Transverse colon (tissue), 4 donors: ENCODE results near the gene ROCK2. TPM values are rescaled to one million over a fixed set of nuclear protein-coding genes. Genes with fewer than 3 reads are reported as not detected.

Experiments used
- DNase-seq: peaks from one replicate; pipeline ENCODE4 v3.0.0-alpha.2; 2019
- H3K27ac ChIP-seq, 4 donors: fragments of 200-600 bp; sonication (generic); 2 replicates each; pipeline ENCODE4 v1.5.1; 2016 to 2018; ENCODE audit warnings: inconsistent platforms in 4 of 4
- H3K27me3 ChIP-seq: fragments of 200-600 bp; sonication (generic); 2 replicates; pipeline ENCODE4 v1.5.1; 2017; ENCODE audit warnings: inconsistent platforms
- H3K36me3 ChIP-seq, 4 donors: fragments of 200-600 bp; sonication (generic); 2 replicates each; pipeline ENCODE4 v1.5.1; 2017 to 2019; ENCODE audit warnings: inconsistent platforms in 4 of 4
- H3K4me1 ChIP-seq, 4 donors: fragments of 200-600 bp; sonication (generic); 2 replicates each; pipeline ENCODE4 v1.5.1; 2017 to 2020; ENCODE audit warnings: inconsistent platforms in 4 of 4
- H3K4me3 ChIP-seq, 4 donors: fragments of 200-600 bp; sonication (generic); 1 replicate in 1 of 4; 2 replicates in 3 of 4; pipeline versions ENCODE4 v1.5.1 to v1.6.1; 2017 to 2019; ENCODE audit warnings: inconsistent platforms in 4 of 4
- H3K9me3 ChIP-seq, 2 donors: fragments of 200-600 bp; sonication (generic); 2 replicates each; pipeline ENCODE4 v1.5.1; 2017 to 2019; ENCODE audit warnings: inconsistent platforms in 2 of 2
- EP300 ChIP-seq: sonication (generic); formaldehyde crosslinking; IDR thresholded peaks from one replicate; pipeline ENCODE4 v1.6.1; 2017; ENCODE audit warnings: antibody characterized with exemption, low read depth
- POLR2A ChIP-seq: fragments of 450-650 bp; IDR thresholded peaks from one replicate; pipeline ENCODE4 v1.6.1; 2016; ENCODE audit warnings: antibody characterized with exemption, mild to moderate bottlenecking, moderate library complexity
- POLR2AphosphoS5 ChIP-seq, 3 donors: sonication (generic); formaldehyde crosslinking; IDR thresholded peaks; one replicate each; pipeline ENCODE4 v1.6.1; 2016; ENCODE audit warnings: antibody characterized with exemption in 3 of 3
- WGBS, 2 donors: methylation state at CpG; one replicate each; pipeline ENCODE4 v1.1.5; 2018; ENCODE audit warnings: low coverage in 1 of 2; 5-methylcytosine and 5-hydroxymethylcytosine counted together
- in situ Hi-C, 4 donors: fragments of 200-750 bp; cut with MboI; loops; one replicate each; pipeline versions ENCODE4 v1.15.0 to v1.15.1; 2017; ENCODE audit warnings: low sequenced_read_pairs in 3 of 4, low pct_ligation_motif_present in 1 of 4, low pct_unique_long_range_greater_than_20kb in 1 of 4
- intact Hi-C: fragments of 100-400 bp; cut with DNase I; formaldehyde crosslinking; loops from one replicate; pipeline ENCODE4 v1.15.1; 2023; ENCODE audit warnings: low total_unique reads
- total RNA-seq, 4 donors: library from RNA; depleted of rRNA; stranded (reverse); fragments of >200 nt; gene quantifications; one replicate each; pipeline ENCODE4 v1.1.0, GENCODE V29; 2016
- TF ChIP-seq, protein P1 (sequence below), 5 experiments: fragments of 200-600 bp in 3 of 5; fragments of 450-650 bp in 2 of 5; sonication (generic) in 3 of 5; IDR thresholded peaks; 1 replicate in 2 of 5; 2 replicates in 3 of 5; pipeline ENCODE4 v1.5.1; 2016 to 2017; ENCODE audit warnings: antibody characterized with exemption in 5 of 5, inconsistent platforms in 3 of 5, mild to moderate bottlenecking in 2 of 5, moderate library complexity in 1 of 5

The ROCK2 gene
- total RNA-seq, 4 donors from 2014 or later: 53.9 to 93.0 (median 74.7) TPM

DNA sequence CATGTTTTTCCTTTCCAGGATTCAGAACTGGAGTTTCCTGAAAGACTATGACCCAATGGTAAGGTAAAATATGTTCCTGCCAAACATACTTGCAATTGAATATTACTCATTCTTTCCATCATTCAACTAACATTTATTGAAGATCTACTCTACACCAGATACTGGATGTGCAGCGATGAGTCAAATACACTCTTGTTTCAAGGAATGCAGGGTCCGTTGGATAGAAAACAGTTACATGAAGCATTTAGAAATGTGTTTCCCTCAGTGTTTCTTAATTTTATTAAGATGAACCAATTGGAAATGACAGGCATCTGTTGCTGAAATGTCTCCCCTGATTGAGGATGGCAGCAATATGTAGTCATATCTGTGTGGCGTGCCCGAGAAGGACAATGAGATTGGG, 203.9 kb downstream of the ROCK2 start:
- in situ Hi-C loops: loop anchor here (25.0 kb wide), 3 partner anchors 272 to 447 kb away; no protein-coding TSS in a partner anchor
- H3K27ac ChIP-seq: no peak overlapping the region
- WGBS, 2 donors: 81 to 96% methylated on average over 4 of the region's 4 CpGs

DNA sequence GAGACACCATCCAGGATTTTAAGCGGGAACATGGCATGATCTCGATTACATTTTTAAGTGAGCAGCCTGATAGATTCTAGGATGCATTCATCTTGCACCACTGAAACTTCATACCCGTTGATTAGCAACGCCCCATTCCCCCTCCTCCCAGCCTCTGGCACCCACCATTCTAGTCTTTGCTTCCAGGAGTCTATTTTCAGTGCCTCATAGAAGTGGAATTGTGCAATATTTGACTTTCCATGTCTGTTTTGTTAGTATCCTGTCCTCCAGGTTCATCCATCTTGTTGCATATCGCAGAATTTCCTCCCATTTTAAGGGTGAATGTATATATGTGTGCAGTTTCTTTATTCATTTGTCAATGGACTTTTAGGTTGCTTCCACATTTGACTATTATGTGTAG, 210.1 kb downstream of the ROCK2 start:
- Histone ChIP-seq H3K36me3 (no peaks in the 10 kb centered on the region), H3K27ac (no peak overlapping the region)
- 85 to 89% methylated on average over 4 to 5 of the region's 5 CpGs for WGBS, 2 donors

More for the DNA sequence above, 203.9 kb downstream of the ROCK2 start:
- Histone ChIP-seq H3K27me3 (peaks cover 4% of the 10 kb centered on the region), H3K9me3 (no peaks in the 10 kb centered on the region), H3K4me1 (no peaks in the 10 kb centered on the region), H3K36me3 (no peaks in the 10 kb centered on the region), H3K4me3 (no peak overlapping the region)
- intact Hi-C loops: no loop called here
- TF ChIP-seq EP300: no peak
- no peak for TF ChIP-seq POLR2AphosphoS5 (IDR thresholded peaks at IDR 0.05)
- no peak for TF ChIP-seq POLR2A
- TF ChIP-seq, protein P1, sequence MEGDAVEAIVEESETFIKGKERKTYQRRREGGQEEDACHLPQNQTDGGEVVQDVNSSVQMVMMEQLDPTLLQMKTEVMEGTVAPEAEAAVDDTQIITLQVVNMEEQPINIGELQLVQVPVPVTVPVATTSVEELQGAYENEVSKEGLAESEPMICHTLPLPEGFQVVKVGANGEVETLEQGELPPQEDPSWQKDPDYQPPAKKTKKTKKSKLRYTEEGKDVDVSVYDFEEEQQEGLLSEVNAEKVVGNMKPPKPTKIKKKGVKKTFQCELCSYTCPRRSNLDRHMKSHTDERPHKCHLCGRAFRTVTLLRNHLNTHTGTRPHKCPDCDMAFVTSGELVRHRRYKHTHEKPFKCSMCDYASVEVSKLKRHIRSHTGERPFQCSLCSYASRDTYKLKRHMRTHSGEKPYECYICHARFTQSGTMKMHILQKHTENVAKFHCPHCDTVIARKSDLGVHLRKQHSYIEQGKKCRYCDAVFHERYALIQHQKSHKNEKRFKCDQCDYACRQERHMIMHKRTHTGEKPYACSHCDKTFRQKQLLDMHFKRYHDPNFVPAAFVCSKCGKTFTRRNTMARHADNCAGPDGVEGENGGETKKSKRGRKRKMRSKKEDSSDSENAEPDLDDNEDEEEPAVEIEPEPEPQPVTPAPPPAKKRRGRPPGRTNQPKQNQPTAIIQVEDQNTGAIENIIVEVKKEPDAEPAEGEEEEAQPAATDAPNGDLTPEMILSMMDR (IDR thresholded peaks at IDR 0.05): no peak
- no peak for DNase-seq

DNA sequence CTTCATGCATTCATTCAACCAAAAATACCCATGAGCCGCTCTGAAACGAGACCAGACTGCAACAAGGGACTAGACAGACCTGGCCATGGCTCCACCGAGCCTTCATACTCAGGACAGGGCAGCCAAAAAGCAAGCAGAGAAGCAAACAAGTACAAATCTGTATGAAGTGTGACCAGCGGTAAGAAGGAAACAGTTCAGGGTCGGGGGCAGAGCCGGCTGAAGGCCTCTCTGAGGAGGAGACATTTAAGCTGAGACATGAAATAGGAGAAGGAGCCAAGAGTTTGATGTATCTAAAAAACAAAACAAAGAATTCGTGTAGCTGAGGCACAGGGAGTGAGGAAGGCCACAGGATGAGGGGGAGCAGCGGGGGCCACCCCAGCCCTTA, 210.5 kb downstream of the ROCK2 start:
- in situ Hi-C loops (loop anchor here (25.0 kb wide), 3 partner anchors 278 to 453 kb away; no protein-coding TSS in a partner anchor), intact Hi-C loops (no loop called here)
- Histone ChIP-seq H3K27ac (no peak overlapping the region), H3K4me1 (peaks cover 16 to 30% (median 19%) of the 10 kb centered on the region in 4 donors), H3K36me3 (no peaks in the 10 kb centered on the region), H3K4me3 (peak overlapping the region in 1 of 4 donors; percentile 55), H3K27me3 (peaks cover 7% of the 10 kb centered on the region), H3K9me3 (no peaks in the 10 kb centered on the region)
- no peak for DNase-seq
- TF ChIP-seq EP300 (no peak), POLR2A (no peak), POLR2AphosphoS5 (IDR thresholded peaks at IDR 0.05) (no peak)
- TF ChIP-seq, protein P1 (IDR thresholded peaks at IDR 0.05): no peak
- 40 to 69% methylated on average over 1 to 8 of the region's 8 CpGs for WGBS, 2 donors

More for the DNA sequence above, 210.1 kb downstream of the ROCK2 start:
- H3K9me3 ChIP-seq: no peaks in the 10 kb centered on the region
- no peak for DNase-seq
- intact Hi-C loops: no loop called here
- H3K4me1 ChIP-seq: peaks cover 16 to 30% (median 19%) of the 10 kb centered on the region in 4 donors
- TF ChIP-seq, protein P1 (IDR thresholded peaks at IDR 0.05): no peak
- TF ChIP-seq POLR2A (no peak), POLR2AphosphoS5 (IDR thresholded peaks at IDR 0.05) (no peak), EP300 (no peak)
- H3K4me3 ChIP-seq: no peak overlapping the region
- peaks cover 7% of the 10 kb centered on the region for H3K27me3 ChIP-seq
- in situ Hi-C loops: loop anchor here (25.0 kb wide), 3 partner anchors 278 to 453 kb away; no protein-coding TSS in a partner anchor

DNA sequence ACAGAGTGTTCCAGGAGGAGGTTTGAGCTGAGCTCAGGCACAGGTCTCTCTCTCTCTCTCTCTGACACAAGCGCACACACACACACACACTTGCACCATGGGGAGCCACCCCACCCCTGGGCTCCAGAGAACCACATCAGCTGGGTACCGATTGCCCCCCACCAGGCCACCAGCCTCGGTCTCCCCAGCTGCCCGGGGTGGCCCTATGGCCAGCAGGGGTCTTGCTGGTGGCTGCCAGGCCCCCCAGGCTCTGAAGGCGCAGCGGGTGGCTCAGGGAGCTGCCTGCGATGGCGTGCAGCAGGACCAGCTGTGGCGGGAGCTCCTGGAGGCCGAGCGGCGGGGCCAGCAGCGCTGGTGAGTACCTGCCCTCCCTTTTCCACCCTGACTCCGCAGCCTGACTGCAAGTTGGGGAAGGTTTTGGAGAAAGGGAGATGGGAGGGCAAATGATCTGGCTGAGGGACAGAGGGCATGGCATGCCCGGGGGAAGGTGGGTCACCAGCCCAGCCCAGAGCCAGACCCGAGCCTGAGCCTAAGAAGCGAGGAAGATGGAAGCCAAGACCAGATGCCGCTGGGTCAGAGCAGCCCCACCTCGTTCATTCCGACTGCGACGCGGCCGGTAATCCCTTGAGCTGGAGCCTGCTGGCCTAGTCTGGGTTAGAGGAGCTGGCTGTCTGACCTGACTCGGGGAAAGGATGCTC, 211.0 kb downstream of the ROCK2 start:
- in situ Hi-C loops: loop anchor here (25.0 kb wide), 3 partner anchors 279 to 454 kb away; no protein-coding TSS in a partner anchor
- H3K36me3 ChIP-seq: no peaks in the 10 kb centered on the region
- TF ChIP-seq POLR2A (no peak), EP300 (no peak), POLR2AphosphoS5 (IDR thresholded peaks at IDR 0.05) (no peak)
- TF ChIP-seq, protein P1 (IDR thresholded peaks at IDR 0.05): no peak
- DNase-seq: no peak
- peak overlapping the region; percentile 31 to 55 (median 41) for H3K4me3 ChIP-seq
- no peaks in the 10 kb centered on the region for H3K9me3 ChIP-seq
- intact Hi-C loops: no loop called here
- peaks cover 7% of the 10 kb centered on the region for H3K27me3 ChIP-seq
- WGBS, 2 donors: 41% methylated on average over 25 of the region's 25 CpGs; no CpG with 5 or more reads in 1 of the 2 donors
- H3K27ac ChIP-seq: peak overlapping the region in 2 of 4 donors; percentile 34 to 65
- peaks cover 16 to 31% (median 19%) of the 10 kb centered on the region in 4 donors for H3K4me1 ChIP-seq
